Sigmoid colon (tissue), 7 donors: ENCODE measurements around the gene MRAP2. TPM values are rescaled to one million over a fixed set of nuclear protein-coding genes. Genes with fewer than 3 reads are reported as not detected.
"Not testable (repeated sequence)": the region's sequence is repeated elsewhere in the genome, so short reads cannot be mapped to it uniquely, and the experiment has no call there.

Experiments used
- DNase-seq: peaks from one replicate; pipeline ENCODE4 v3.0.0-alpha.2; 2019
- H3K27ac ChIP-seq, 4 donors: fragments of 200-600 bp; sonication (generic); one replicate each; pipeline ENCODE4 v1.5.1; 2016 to 2019; ENCODE audit warnings: mild to moderate bottlenecking in 1 of 4
- H3K27me3 ChIP-seq, 3 donors: fragments of 200-600 bp; sonication (generic); one replicate each; pipeline ENCODE4 v1.5.1; 2019; ENCODE audit warnings: mild to moderate bottlenecking in 1 of 3
- H3K36me3 ChIP-seq, 4 donors: fragments of 200-600 bp; sonication (generic); one replicate each; pipeline ENCODE4 v1.5.1; 2016 to 2019
- H3K4me1 ChIP-seq, 4 donors: fragments of 200-600 bp; sonication (generic); one replicate each; pipeline ENCODE4 v1.5.1; 2017 to 2019
- H3K4me3 ChIP-seq, 4 donors: fragments of 200-600 bp; sonication (generic); one replicate each; pipeline ENCODE4 v1.5.1; 2017 to 2019; ENCODE audit warnings: mild to moderate bottlenecking in 2 of 4, moderate library complexity in 1 of 4
- H3K9me3 ChIP-seq, 4 donors: fragments of 200-600 bp in 3 of 4; sonication (generic) in 3 of 4; one replicate each; pipeline versions ENCODE4 v1.5.1 to v1.6.1; 2013 to 2019
- CTCF ChIP-seq, 4 experiments: fragments of 450-650 bp in 3 of 4; fragments of 200-600 bp in 1 of 4; IDR thresholded peaks; one replicate each; pipeline ENCODE4 v1.5.1; 2016 to 2019; ENCODE audit warnings: antibody characterized with exemption in 4 of 4, mild to moderate bottlenecking in 3 of 4, moderate library complexity in 2 of 4
- EP300 ChIP-seq, 4 donors: sonication (generic); formaldehyde crosslinking; IDR thresholded peaks; one replicate each; pipeline ENCODE4 v1.6.1; 2017; ENCODE audit warnings: antibody characterized with exemption in 4 of 4
- POLR2A ChIP-seq, 2 donors: fragments of 450-650 bp; IDR thresholded peaks; one replicate each; pipeline ENCODE4 v1.6.1; 2016; ENCODE audit warnings: antibody characterized with exemption in 2 of 2, mild to moderate bottlenecking in 2 of 2, moderate library complexity in 2 of 2
- POLR2AphosphoS5 ChIP-seq, 4 donors: sonication (generic); formaldehyde crosslinking; IDR thresholded peaks; one replicate each; pipeline ENCODE4 v1.6.1; 2017; ENCODE audit warnings: antibody characterized with exemption in 4 of 4
- WGBS, 2 donors: extraction: QIAGEN DNeasy Blood & Tissue Kit; methylation state at CpG; one replicate each; pipeline ENCODE4 v1.1.7; 2013; 5-methylcytosine and 5-hydroxymethylcytosine counted together
- intact Hi-C: fragments of 100-400 bp; cut with DNase I; formaldehyde crosslinking; loops from one replicate; pipeline ENCODE4 v1.15.1; 2023
- polyA plus RNA-seq, 3 donors: library from polyadenylated mRNA; stranded (reverse); fragments of 200-250 nt; gene quantifications; one replicate each; pipeline ENCODE4 v1.2.3, GENCODE V29; 2013
- total RNA-seq, 4 donors: library from RNA; depleted of rRNA; stranded (reverse); fragments of >200 nt; gene quantifications; one replicate each; pipeline ENCODE4 v1.1.0, GENCODE V29; 2016
- donor health status: healthy with polysubstance abuse.
- donor health status: Bipolar disorder and iron deficiency.
- donor health status: healthy.

Gene MRAP2
- total and polyA plus RNA-seq, 7 donors = 0.16 to 7.4 (median 1.8) TPM

DNA sequence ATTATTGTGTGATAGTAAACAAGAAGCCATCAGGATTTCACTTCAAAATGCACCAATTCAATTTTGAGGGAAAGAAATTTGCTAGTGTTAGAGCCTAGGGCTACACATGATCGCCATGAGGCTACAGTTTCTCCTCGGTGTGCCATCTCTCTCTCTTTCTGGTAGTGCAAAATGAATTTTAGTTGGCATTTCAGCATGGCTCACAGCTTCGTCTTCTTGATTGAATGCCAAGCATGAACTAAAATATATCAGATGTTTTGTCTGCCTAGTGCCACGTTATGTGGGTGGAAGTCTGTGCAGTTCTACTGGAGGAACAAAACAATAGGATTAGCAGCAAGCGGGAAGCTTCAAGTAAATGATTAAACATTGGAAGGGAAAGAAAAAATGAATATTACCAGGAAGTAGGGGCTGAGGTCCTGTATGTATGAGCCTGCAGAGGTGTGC is 6.8 kb upstream of the MRAP2 start:
- H3K4me1 ChIP-seq = peaks cover 0 to 6% (median 0%) of the 10 kb centered on the region in 4 donors
- H3K4me3 ChIP-seq = no peak overlapping the region
- 25 to 64% methylated on average over 5 of the region's 5 CpGs for WGBS, 2 donors
- no peak overlapping the region for H3K27ac ChIP-seq
- no peaks in the 10 kb centered on the region for H3K27me3 ChIP-seq
- no peak for DNase-seq
- H3K9me3 ChIP-seq = no peaks in the 10 kb centered on the region
- TF ChIP-seq CTCF (IDR thresholded peaks at IDR 0.05) (no peak), POLR2A (IDR thresholded peaks at IDR 0.05) (no peak), EP300 (IDR thresholded peaks at IDR 0.05) (no peak), POLR2AphosphoS5 (IDR thresholded peaks at IDR 0.05) (no peak)
- H3K36me3 ChIP-seq = no peaks in the 10 kb centered on the region
- intact Hi-C loops = no loop called here

DNA sequence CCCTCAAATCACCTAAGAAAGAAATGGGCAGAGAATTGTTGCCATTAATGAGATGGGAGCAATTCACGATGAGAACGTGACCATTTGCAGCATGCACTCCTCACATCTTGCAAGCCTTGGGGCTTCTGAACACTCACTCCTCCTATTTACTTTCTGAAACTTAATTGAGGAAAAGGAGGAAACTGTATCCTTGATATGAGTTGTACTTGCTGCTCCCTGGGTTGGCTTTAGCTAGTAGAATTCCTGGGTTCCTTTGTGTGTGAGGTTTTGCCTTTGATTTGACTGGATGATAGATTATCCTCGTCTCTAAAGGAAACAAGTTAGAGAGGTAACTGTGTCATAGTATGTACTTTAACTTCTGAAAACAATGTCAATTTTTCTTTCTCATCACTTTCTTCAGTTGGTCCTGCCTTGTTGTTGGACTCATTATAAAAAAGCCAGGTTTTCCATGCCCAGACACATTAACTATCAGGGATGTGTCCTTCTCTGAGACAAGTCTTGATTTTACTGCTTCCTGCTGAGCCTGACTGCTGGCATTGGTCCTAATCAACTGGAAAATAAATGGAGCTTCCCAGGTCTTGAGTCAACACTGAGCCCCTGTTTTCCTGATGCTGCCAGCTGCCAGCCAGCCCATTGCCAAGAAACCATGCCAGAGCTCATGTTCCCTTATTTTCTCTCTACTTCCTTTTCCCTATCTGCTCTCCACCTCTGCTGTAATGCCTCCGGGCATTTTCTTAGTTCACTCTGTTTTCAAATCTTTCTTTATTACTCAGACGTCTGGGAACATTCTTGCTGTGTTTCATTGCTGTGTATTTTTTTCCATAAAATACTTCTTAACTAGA is 6.0 kb upstream of the MRAP2 start:
- Histone ChIP-seq H3K4me3 (no peak overlapping the region), H3K27ac (no peak overlapping the region), H3K36me3 (no peaks in the 10 kb centered on the region), H3K9me3 (no peaks in the 10 kb centered on the region), H3K27me3 (no peaks in the 10 kb centered on the region), H3K4me1 (peaks cover 0 to 6% (median 0%) of the 10 kb centered on the region in 4 donors)
- intact Hi-C loops = no loop called here
- DNase-seq = no peak
- TF ChIP-seq POLR2A (IDR thresholded peaks at IDR 0.05) (no peak), EP300 (IDR thresholded peaks at IDR 0.05) (no peak), CTCF (IDR thresholded peaks at IDR 0.05) (no peak), POLR2AphosphoS5 (IDR thresholded peaks at IDR 0.05) (no peak)
- 10 to 51% methylated on average over 5 of the region's 5 CpGs for WGBS, 2 donors

- TF ChIP-seq POLR2AphosphoS5 (IDR thresholded peaks at IDR 0.05) (no peak), POLR2A (IDR thresholded peaks at IDR 0.05) (no peak), EP300 (IDR thresholded peaks at IDR 0.05) (no peak), CTCF (IDR thresholded peaks at IDR 0.05) (no peak)
- no peak overlapping the region for H3K4me3 ChIP-seq
- peaks cover 0 to 7% (median under 1%) of the 10 kb centered on the region in 4 donors for H3K4me1 ChIP-seq
- peaks cover 0 to under 1% (median 0%) of the 10 kb centered on the region in 3 donors for H3K27me3 ChIP-seq
- 92 to 97% methylated on average over 1 of the region's 1 CpG for WGBS, 2 donors
- H3K36me3 ChIP-seq = no peaks in the 10 kb centered on the region
- no peaks in the 10 kb centered on the region for H3K9me3 ChIP-seq
- H3K27ac ChIP-seq = no peak overlapping the region
- no peak for DNase-seq
- intact Hi-C loops = no loop called here
Measured at GRCh38 chr6:84028350-84028749, 5.2 kb upstream of the MRAP2 start.

- intact Hi-C loops, H3K4me3 ChIP-seq, H3K9me3 ChIP-seq, DNase-seq, H3K36me3 ChIP-seq, H3K27ac ChIP-seq: not testable (repeated sequence)
- WGBS, 2 donors = 96 to 98% methylated on average over 3 of the region's 3 CpGs
- Histone ChIP-seq H3K4me1 (peaks cover 0 to 21% (median 13%) of the 10 kb centered on the region in 4 donors), H3K27me3 (peaks cover 0 to 36% (median 7%) of the 10 kb centered on the region in 3 donors)
Measured at GRCh38 chr6:84032000-84032399, 1.6 kb upstream of the MRAP2 start.

DNA sequence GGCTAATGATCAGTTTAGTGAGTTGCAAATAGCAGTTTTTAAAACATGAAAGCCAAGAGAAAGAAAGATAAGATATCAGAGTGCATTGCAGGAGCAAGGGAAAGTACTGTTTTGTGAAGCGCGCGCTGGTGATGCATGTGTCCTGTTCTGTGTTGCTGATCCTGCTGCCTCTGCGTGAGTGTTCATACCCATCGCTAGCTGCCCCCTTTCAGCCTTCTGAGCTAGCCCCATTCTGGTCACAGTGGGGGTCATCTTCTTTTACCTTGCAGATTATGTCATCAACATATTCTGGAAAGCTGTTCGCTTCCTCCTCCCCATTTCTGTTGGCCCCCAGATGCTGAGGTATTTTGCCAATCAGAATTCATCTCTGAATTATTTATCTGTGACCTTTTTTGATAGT is 1.9 kb downstream of the MRAP2 start:
- intact Hi-C loops = no loop called here
- no peak overlapping the region for H3K4me3 ChIP-seq
- H3K27me3 ChIP-seq = peaks cover 0 to 55% (median 16%) of the 10 kb centered on the region in 3 donors
- H3K36me3 ChIP-seq = no peaks in the 10 kb centered on the region
- TF ChIP-seq POLR2AphosphoS5 (IDR thresholded peaks at IDR 0.05) (no peak), CTCF (IDR thresholded peaks at IDR 0.05) (no peak), POLR2A (IDR thresholded peaks at IDR 0.05) (no peak), EP300 (IDR thresholded peaks at IDR 0.05) (no peak)
- WGBS, 2 donors = 97% methylated on average over 6 of the region's 6 CpGs
- no peak for DNase-seq
- peaks cover 0 to 16% (median 13%) of the 10 kb centered on the region in 4 donors for H3K4me1 ChIP-seq
- no peak overlapping the region for H3K27ac ChIP-seq
- H3K9me3 ChIP-seq = peaks cover 0 to 4% (median 0%) of the 10 kb centered on the region in 4 donors
